ENCODE data around the gene TRIM56.
"Not testable (repeated sequence)": the region's sequence is repeated elsewhere in the genome, so short reads cannot be mapped to it uniquely, and the experiment has no call there.

Gene TRIM56

GRCh38 chr7:101129603-101130117 lies 44.4 kb downstream of the TRIM56 start:
- FAIRE-seq (no peak), DNase-seq (ENCODE audit: low spot score) (no peak)

- not testable (repeated sequence) for FAIRE-seq
Observed at GRCh38 chr7:101132626-101133600, 47.6 kb downstream of the TRIM56 start.

GRCh38 chr7:101133621-101134398 lies 48.5 kb downstream of the TRIM56 start:
- FAIRE-seq, result no peak
- DNase-seq (ENCODE audit: low spot score), result no peak

More at GRCh38 chr7:101132626-101133600, 47.6 kb downstream of the TRIM56 start:
- DNase-seq (ENCODE audit: low spot score), result not testable (repeated sequence)

GRCh38 chr7:101134399-101134980 lies 49.2 kb downstream of the TRIM56 start:
- DNase-seq (ENCODE audit: low spot score) (no peak), FAIRE-seq (no peak)

GRCh38 chr7:101137651-101138212 lies 52.5 kb downstream of the TRIM56 start:
- DNase-seq (ENCODE audit: low spot score) (no peak), FAIRE-seq (no peak)

- peak; percentile 94 for FAIRE-seq
- peak; percentile 95 for DNase-seq (ENCODE audit: low spot score)
Observed at GRCh38 chr7:101138213-101138870, 53.1 kb downstream of the TRIM56 start.

- no peak for DNase-seq (ENCODE audit: low spot score)
- FAIRE-seq, result no peak
Observed at GRCh38 chr7:101140339-101140699, 55.0 kb downstream of the TRIM56 start.

GRCh38 chr7:101140746-101141382 lies 55.6 kb downstream of the TRIM56 start:
- FAIRE-seq (no peak), DNase-seq (ENCODE audit: low spot score) (no peak)
